Stimulated activated CD4-positive, alpha-beta T cell treated with anti-CD3 and anti-CD28 coated beads, Interleukin-4, amount 100 ng/mL, for 48 hours (primary cell): ENCODE results near the gene TMEM86A.

Experiments
- DNase-seq, 2 donors: peaks; one replicate each; pipeline ENCODE4 v3.0.0-alpha.2; 2020; ENCODE audit warnings: low read depth in 2 of 2

Gene TMEM86A

GRCh38 chr11:18726040-18726439 is 27.5 kb downstream of the TMEM86A start, which contains the start of gene IGSF22:
IGSF22 (minus strand) TSS chr11:18726188; CDS start chr11:18724236, 1,952 bp downstream.
- no peak for DNase-seq

DNA sequence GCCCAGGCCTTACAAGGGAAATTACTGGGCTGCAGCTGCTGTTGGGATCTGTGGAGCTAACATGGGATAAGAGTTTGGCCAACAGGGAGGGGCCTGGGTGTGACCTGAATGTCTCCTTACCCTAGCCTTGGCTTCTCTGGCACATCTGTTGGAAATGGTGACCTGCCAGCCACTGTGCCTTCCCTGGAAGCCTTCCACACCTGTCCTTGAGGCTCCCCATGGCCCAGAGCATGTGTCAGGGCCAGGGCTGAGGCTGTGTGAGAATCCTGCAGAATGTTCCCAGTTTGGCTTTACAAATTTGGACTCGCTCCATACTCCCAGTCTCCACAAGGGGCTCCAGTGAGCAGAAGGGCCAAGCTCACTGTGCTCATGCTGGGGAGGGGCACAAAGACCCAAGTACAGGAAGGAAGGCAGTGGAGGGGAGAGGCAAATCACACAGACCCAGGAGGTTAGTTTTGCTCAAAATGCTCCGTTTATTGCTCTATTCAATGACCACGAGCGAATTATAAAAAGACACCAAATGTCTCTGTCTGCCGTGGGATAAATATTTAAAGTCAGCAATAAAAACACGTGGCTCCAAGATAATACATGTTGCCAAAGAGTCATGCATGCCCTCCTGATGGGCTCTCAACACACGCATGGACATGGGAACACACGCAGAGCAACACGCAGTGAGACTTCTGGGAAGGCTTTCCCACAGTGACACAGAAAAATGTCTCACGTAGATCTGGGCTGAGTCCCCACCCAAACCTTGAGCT is 29.1 kb downstream of the TMEM86A start:
- DNase-seq: peak; percentile 24 to 33

DNA sequence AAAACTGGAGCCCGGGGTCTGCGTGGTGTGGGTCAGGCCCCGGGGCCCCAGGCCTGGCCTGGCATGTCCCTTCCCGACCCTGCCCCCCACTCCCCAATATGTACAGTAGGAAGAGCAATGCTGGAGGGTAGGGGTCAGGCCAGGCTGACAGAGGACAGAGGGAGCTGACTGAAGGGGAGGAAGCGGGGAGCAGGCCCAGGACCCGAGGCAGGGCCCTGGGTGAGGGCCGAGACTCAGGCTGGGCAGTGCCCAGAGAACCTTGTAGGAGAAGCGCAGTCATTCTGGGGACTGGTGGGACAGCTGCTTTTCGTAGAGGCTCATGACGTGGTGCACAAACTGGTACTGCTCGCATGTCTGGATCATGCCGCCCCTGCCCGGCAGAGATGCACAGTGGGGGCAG is 30.1 kb downstream of the TMEM86A start:
- no peak for DNase-seq

- no peak for DNase-seq
Observed at GRCh38 chr11:18729426-18729825, 30.8 kb downstream of the TMEM86A start.

- DNase-seq: no peak
Observed at GRCh38 chr11:18730020-18730419, 31.4 kb downstream of the TMEM86A start.

DNA sequence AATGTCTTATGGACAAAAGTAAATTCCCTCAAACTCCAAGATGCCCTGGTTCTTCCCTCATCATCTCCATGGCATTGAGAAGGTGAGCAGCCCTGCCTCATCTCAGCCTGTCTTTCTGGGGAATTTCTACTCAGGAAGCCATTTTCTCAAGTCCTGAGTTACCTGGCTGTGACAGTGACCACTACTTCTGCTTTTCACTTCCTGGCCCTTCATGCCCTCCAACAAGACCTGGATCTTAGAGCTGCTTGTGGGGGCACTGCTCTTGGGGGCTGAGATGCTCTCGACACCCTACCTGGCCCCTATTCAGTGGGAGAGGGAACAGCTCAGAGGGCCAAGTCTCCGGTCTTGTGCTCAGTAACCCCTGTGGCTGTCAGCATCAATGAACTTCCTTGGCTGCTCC is 32.9 kb downstream of the TMEM86A start:
- no peak for DNase-seq

DNA sequence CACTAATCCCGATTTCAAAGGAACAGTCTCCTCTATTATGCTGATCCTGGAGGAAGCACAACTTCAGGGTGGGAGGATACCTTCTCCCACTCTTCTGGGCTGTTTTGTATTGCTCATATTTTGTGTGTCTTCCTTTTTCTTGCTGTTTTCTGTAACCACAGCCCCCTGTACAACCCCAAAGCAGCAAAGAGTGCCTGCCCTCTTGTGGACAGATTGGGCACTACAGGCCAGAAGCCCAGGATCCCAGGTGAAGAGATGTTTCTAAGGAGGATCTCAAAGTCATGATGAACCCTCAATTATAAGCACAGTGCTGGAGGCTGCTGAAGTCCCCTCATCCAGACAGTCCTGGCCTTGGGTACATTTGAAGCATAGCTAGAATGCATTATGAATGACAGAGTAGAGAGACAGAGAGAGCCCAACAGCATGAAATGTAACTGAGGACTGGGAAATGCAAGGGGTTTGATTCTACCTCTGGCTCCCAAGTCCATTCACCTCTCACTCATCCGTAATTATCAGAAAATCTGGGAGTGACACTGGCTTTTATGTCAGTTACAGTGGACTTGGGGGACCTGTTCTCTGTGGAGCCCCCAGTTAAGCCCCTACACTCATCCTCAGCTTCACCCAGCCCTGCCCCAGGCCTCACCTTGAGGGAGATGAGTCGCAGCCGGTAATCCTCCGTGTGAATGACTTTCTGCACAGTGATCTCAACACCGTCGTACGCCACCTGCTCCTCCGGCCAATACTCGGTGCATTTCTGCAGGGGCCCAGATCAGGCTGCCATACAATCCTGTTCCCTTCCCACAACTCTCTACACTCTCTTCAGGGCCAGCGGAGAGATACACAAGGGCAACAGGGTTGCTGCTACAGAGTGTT is 33.6 kb downstream of the TMEM86A start:
- DNase-seq: peak; percentile 40 to 61

DNA sequence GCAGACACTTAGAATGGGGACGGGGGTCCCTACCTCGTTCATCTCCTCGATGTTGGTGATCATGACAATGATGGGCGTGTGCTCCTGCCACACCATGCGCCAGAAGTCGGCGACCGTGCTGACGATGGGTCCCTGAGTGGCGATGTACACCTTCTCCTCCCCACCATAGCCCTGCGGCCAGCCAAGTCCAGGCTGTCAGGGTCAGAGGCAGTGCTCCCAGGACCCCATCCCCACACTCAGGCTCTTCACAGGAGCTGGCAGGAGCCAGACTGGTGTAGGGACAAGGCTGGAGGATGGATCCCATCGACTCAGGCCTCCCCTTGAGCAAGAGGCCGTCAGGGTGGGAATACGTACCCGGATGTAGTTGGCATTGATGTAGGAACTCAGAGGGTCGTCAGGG is 34.6 kb downstream of the TMEM86A start:
- DNase-seq: no peak

DNA sequence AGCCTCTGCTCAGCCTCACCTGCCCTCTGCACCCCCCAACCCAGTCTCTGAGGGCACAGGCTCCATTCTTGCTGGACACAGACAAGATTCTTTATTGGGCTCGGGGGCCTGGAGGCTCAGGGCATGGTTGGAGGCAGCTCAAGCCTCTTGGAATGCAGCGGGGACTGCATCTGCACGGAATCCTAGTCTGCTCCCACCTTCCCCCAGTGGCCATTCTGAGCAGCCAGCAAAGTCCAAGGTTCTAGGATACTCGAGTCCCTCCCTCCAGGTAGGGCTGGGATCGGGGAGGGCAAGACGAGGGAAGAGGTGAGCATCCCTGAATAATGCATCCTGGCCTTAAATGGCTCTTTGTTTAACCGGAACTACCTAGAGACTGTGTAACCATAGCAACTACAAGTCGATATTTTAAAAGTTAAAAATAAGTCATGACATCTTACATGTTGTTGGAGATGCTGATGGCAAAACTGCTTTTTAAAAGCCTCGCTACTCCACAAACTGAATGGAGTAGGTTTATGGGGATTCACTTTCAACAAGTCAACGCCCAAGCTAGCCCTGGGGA is 38.1 kb downstream of the TMEM86A start:
- no peak for DNase-seq

DNA sequence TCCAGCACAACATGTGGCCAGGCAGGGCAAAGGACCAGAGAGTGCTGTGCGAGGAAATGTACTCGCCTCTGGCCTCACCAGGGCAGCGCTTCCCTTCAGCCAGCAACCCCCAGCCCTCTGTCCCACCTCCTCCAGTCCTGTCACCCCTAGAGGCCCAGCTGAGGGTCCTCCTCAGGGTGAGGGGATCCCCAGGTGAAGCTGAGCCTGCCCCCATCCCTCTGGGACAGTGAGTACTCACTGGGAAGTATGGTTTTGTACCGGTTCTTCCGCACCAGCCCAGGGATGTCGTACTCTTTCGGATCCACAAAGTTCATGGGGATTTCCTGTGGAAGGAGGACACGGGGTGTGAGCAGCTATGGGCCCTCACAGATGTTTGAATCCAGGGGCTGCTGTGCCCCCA is 39.1 kb downstream of the TMEM86A start:
- DNase-seq: no peak

DNA sequence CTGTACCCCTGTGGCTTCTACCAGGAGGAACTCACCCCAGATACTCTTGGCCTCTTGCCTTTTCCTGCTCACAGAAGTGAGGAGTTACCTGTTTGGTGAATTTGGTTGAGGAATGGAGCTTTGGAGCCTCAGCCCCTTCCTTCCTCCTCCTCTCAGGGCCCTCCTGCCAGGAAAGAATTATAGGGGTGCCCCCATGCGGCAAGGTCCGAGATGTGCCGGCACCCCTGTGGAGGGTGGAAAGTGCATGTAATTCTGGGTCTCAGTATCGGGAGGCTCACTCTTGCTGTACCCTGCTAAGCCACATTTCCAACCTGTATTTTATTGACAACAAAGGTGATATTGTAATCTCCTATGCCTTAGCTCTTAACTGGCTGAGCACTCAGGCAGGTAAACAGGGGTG is 41.1 kb downstream of the TMEM86A start:
- DNase-seq: no peak

DNA sequence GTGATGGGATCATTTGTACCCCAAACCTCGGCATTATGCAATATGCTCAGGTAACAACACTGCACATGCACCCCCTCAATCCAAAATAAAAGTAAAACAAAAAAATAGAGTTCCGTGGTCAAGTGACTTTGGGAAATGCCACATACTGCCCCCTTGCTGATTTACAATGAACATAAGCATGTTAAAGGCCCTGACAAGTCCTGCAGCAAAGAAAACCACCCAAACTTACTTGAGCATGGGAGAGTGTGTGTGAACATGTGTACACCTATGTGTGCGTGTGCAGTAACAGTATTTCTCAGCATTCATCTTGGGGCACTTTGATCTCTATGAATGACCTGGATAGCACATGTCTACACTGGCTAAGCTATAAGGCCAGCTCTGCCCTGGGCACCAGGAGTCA is 43.2 kb downstream of the TMEM86A start:
- DNase-seq: no peak

GRCh38 chr11:18743365-18743764 is 44.8 kb downstream of the TMEM86A start:
- no peak for DNase-seq

GRCh38 chr11:18743900-18744514 is 45.4 kb downstream of the TMEM86A start:
- DNase-seq: no peak

GRCh38 chr11:18745251-18745650 is 46.7 kb downstream of the TMEM86A start:
- no peak for DNase-seq

DNA sequence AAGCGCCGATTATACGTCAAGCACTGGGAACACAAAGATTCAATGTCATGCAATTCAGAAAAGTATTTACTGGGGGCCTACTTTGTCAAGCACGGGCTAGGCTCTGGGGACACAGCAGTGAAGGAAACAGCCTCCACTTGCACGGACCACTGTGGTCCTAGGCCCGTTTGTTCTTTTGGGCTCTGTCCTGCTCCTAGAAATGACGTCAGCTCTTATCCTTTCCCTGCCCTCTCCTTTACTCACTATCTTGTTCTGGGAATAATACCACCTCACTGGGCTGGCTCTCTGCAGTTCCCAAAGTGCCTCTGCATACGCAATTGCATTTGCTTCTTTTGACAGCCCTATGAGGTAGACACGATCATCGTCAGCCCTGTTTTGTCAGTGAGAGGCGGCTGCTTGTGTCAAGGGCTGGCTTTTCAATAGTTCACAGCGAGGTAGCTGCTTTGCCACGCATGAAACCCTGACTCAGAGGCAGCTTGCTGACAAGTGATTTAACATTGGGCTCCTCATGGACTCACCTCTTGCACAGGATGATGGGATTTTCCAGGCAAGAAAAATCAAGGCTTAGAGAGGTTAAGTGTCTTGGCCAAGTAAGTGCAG is 50.3 kb downstream of the TMEM86A start:
- DNase-seq: no peak

GRCh38 chr11:18749681-18750319 is 51.2 kb downstream of the TMEM86A start:
- DNase-seq: no peak

DNA sequence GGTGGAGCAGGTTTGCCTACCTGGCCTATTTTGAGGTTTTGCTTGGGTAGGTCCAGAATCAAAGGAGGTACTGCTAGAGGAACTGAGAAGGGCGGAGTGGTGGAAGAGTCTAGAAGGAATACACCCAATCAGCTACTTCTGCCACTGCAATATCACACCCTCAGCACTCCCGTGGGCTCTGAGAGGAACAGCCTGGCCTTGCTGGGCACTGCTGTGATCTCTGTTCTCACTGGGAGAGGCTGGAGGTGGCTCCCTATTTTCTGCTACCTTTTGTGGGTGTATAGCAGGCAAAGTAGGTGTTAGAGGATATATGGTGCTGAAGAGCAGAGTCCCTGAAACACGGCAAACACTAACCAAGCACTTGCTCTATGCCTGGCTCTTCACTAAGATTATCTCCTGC is 52.4 kb downstream of the TMEM86A start:
- DNase-seq: no peak

GRCh38 chr11:18752502-18752901 is 53.9 kb downstream of the TMEM86A start:
- no peak for DNase-seq

GRCh38 chr11:18754308-18754707 is 55.7 kb downstream of the TMEM86A start:
- no peak for DNase-seq
